Measurements from ENCODE around the gene CA10.

DNA sequence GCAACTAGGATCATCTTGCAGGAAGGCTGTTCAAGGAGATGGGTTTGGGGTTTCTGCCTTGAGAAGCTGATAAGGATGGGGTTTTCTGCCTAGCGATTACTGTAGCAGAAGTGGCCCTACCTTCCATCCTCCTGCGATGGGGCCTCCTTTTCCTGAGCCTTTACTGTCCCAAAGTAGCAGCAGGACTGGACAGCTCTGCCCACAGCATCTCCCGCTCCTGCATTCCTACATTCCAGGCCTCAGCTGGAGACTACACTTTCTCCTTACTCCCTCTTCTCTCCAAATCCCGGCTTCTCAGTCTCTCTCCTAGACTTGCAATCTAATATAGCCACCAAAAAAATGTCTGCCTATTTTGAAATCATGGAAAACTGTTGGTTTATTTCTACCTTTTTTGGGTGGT lies 355.4 kb downstream of the CA10 start:
- no peak for TF ChIP-seq POLR2A (IDR thresholded peaks at IDR 0.05; ENCODE audit: low read depth, low read length)
- TF ChIP-seq, protein P1, sequence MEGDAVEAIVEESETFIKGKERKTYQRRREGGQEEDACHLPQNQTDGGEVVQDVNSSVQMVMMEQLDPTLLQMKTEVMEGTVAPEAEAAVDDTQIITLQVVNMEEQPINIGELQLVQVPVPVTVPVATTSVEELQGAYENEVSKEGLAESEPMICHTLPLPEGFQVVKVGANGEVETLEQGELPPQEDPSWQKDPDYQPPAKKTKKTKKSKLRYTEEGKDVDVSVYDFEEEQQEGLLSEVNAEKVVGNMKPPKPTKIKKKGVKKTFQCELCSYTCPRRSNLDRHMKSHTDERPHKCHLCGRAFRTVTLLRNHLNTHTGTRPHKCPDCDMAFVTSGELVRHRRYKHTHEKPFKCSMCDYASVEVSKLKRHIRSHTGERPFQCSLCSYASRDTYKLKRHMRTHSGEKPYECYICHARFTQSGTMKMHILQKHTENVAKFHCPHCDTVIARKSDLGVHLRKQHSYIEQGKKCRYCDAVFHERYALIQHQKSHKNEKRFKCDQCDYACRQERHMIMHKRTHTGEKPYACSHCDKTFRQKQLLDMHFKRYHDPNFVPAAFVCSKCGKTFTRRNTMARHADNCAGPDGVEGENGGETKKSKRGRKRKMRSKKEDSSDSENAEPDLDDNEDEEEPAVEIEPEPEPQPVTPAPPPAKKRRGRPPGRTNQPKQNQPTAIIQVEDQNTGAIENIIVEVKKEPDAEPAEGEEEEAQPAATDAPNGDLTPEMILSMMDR (IDR thresholded peaks at IDR 0.05; ENCODE audit: extremely low read depth in 1 of 2, insufficient read depth in 1 of 2, low read depth in 1 of 2, low read length in 2 of 2): no peak
